K562 (cell line): Measurements from ENCODE around the gene TRAP1. TPM values are rescaled to one million over a fixed set of nuclear protein-coding genes. Genes with fewer than 3 reads are reported as not detected.

Experiments
- ATAC-seq: fragments of 200-7000 bp; cut with Tn5 transposase; 3 replicates; pipeline ENCODE4 v1.9.1; 2020; ENCODE audit warnings: moderate library complexity
- BruUV-seq: library from RNA; stranded (reverse); fragments of 400-500 nt; replicated peaks from 2 replicates; lab custom pipeline; 2021; lab: Mats Ljungman, UMichigan
- CTCF ChIA-PET: fragments of 300-600 bp; formaldehyde crosslinking; extraction: SDS; loops from one replicate; lab custom pipeline; 2021; ENCODE audit warnings: low intra/inter-chr PET ratio; lab: Yijun Ruan, JAX
- POLR2A ChIA-PET: fragments of 300-600, 350-650 bp; sonication (Branson Sonifier 250); formaldehyde crosslinking; extraction: SDS; loops from one replicate; lab custom pipeline; 2021; ENCODE audit warnings: antibody characterized with exemption, inconsistent platforms; lab: Yijun Ruan, JAX
- DNase-seq, 4 experiments: peaks; one replicate each; pipeline versions ENCODE4 v3.0.0 to v3.0.0-alpha.2; 2011 to 2018; ENCODE audit warnings: low spot score in 3 of 4, mixed read lengths in 3 of 4; ENCODE audit errors: extremely low read depth in 1 of 4
- FAIRE-seq: peaks from 2 replicates; lab custom pipeline; 2011; peaks lifted over from hg19 to GRCh38; lab: Jason Lieb, UNC
- H2AFZ ChIP-seq: 2 replicates; pipeline ENCODE4 v1.6.0; 2011; ENCODE audit warnings: low read depth, low read length, control low read depth, inconsistent platforms
- H3K27ac ChIP-seq: fragments of 200-600 bp; 3 replicates; pipeline ENCODE4 v1.8.0; 2011; ENCODE audit warnings: low read depth, mild to moderate bottlenecking, control low read depth, inconsistent platforms, low read length, moderate library complexity, mixed read lengths; ENCODE audit errors: extremely low read depth
- H3K27me3 ChIP-seq, 2 experiments: fragments of 300-600 bp in 1 of 2; 2 replicates in 1 of 2; 3 replicates in 1 of 2; pipeline versions ENCODE4 v1.6.0 to v1.8.0; 2011; ENCODE audit warnings: inconsistent platforms in 2 of 2, low read length in 2 of 2, mild to moderate bottlenecking in 1 of 2, mixed read lengths in 1 of 2, moderate library complexity in 1 of 2; ENCODE audit not compliant: control insufficient read depth in 2 of 2, insufficient read depth in 2 of 2
- H3K36me3 ChIP-seq: fragments of 300-600 bp; 3 replicates; pipeline ENCODE4 v1.8.0; 2011; ENCODE audit warnings: mild to moderate bottlenecking, low read length, inconsistent platforms; ENCODE audit not compliant: control insufficient read depth, insufficient read depth
- H3K4me1 ChIP-seq, 2 experiments: fragments of 200-600 bp in 1 of 2; replicated peaks in 1 of 2; 2 replicates in 1 of 2; 3 replicates in 1 of 2; pipeline versions ENCODE4 v1.5.1 to v1.8.0; 2011; ENCODE audit warnings: inconsistent platforms in 2 of 2, low read length in 2 of 2, mild to moderate bottlenecking in 1 of 2, mixed read lengths in 1 of 2, moderate library complexity in 1 of 2; ENCODE audit not compliant: control insufficient read depth in 2 of 2, insufficient read depth in 2 of 2
- H3K4me2 ChIP-seq: 2 replicates; pipeline ENCODE4 v1.6.1; 2011; ENCODE audit warnings: low read length, control low read depth, inconsistent platforms, mixed read lengths; ENCODE audit not compliant: insufficient read depth
- H3K4me3 ChIP-seq: fragments of 200-600 bp; sonication (generic), shearing (Covaris generic); 2 replicates; pipeline ENCODE4 v1.5.1; 2016; ENCODE audit warnings: control low read depth, inconsistent platforms
- H3K79me2 ChIP-seq: fragments of 200-600 bp; 3 replicates; pipeline ENCODE4 v1.8.0; 2011; ENCODE audit warnings: low read length, inconsistent platforms; ENCODE audit not compliant: control insufficient read depth, insufficient read depth
- H3K9ac ChIP-seq, 2 experiments: 2 replicates each; pipeline versions ENCODE4 v1.6.0 to v1.6.1; 2011; ENCODE audit warnings: low read depth in 2 of 2, low read length in 2 of 2, control low read depth in 1 of 2, inconsistent platforms in 1 of 2, mild to moderate bottlenecking in 1 of 2, mixed read lengths in 1 of 2; ENCODE audit not compliant: insufficient read depth in 1 of 2
- H3K9me1 ChIP-seq: one replicate; pipeline ENCODE4 v1.6.0; 2011; ENCODE audit warnings: inconsistent platforms, mild to moderate bottlenecking, low read length, moderate library complexity; ENCODE audit not compliant: control insufficient read depth, insufficient read depth
- H3K9me3 ChIP-seq: replicated peaks from 2 replicates; pipeline ENCODE4 v1.5.1; 2011; ENCODE audit warnings: low read depth, low read length, inconsistent platforms; ENCODE audit not compliant: control insufficient read depth, insufficient read depth
- H4K20me1 ChIP-seq: replicated peaks from 2 replicates; pipeline ENCODE4 v1.6.1; 2011; ENCODE audit warnings: low read length, inconsistent platforms, mixed read lengths; ENCODE audit not compliant: control insufficient read depth, insufficient read depth
- BRCA1 ChIP-seq, 2 experiments: fragments of 450-650 bp in 1 of 2; sonication (generic) in 1 of 2; formaldehyde crosslinking in 1 of 2; IDR thresholded peaks; 2 replicates each; pipeline versions ENCODE4 v1.5.0 to v1.6.1; 2017 to 2020; ENCODE audit warnings: mild to moderate bottlenecking in 1 of 2, missing genetic modification reagents in 1 of 2
- BRF2 ChIP-seq: IDR thresholded peaks from 3 replicates; pipeline ENCODE4 v1.6.1; 2011; ENCODE audit warnings: borderline replicate concordance, mild to moderate bottlenecking; ENCODE audit not compliant: insufficient read length, insufficient read depth
- CHCHD3 ChIP-seq: fragments of 250-450 bp; sonication (Bioruptor Pico); IDR thresholded peaks from 2 replicates; pipeline ENCODE4 v2.1.2; 2022; ENCODE audit warnings: mild to moderate bottlenecking
- CXXC5 ChIP-seq: fragments of 250-450 bp; sonication (Bioruptor Pico); IDR thresholded peaks from 2 replicates; pipeline ENCODE4 v1.8.0; 2022; ENCODE audit warnings: inconsistent platforms, mild to moderate bottlenecking, moderate library complexity
- ERF ChIP-seq: fragments of 450-650 bp; formaldehyde crosslinking; IDR thresholded peaks from 2 replicates; pipeline ENCODE4 v1.4.0; 2020; ENCODE audit warnings: mild to moderate bottlenecking, mixed read lengths
- HDAC6 ChIP-seq: IDR thresholded peaks from 2 replicates; pipeline ENCODE4 v1.6.1; 2012; ENCODE audit warnings: low read depth, mild to moderate bottlenecking, control low read depth, inconsistent platforms, low read length, moderate library complexity
- HNRNPK ChIP-seq: fragments of 200-400 bp; formaldehyde crosslinking; IDR thresholded peaks from one replicate; pipeline ENCODE4 v1.6.1; 2018; ENCODE audit warnings: mild to moderate bottlenecking, low read depth, low read length; ENCODE audit not compliant: poor library complexity, severe bottlenecking
- KLF6 ChIP-seq: fragments of 250-450 bp; sonication (Bioruptor Pico); IDR thresholded peaks from 2 replicates; pipeline ENCODE4 v1.4.0; 2020; ENCODE audit warnings: mild to moderate bottlenecking, moderate library complexity, borderline replicate concordance
- LARP7 ChIP-seq: fragments of 450-650 bp; IDR thresholded peaks from 2 replicates; pipeline ENCODE4 v1.6.1; 2016
- PKNOX1 ChIP-seq: fragments of 450-650 bp; IDR thresholded peaks from 2 replicates; pipeline ENCODE4 v1.6.1; 2016
- RBBP5 ChIP-seq: fragments of 200-600 bp; sonication (generic); IDR thresholded peaks from 2 replicates; pipeline ENCODE4 v1.6.1; 2012; ENCODE audit warnings: borderline replicate concordance, mild to moderate bottlenecking, low read length, control low read depth, inconsistent platforms; ENCODE audit not compliant: insufficient read depth, poor library complexity, severe bottlenecking
- SAFB ChIP-seq: fragments of 200-400 bp; formaldehyde crosslinking; IDR thresholded peaks from 2 replicates; pipeline ENCODE4 v1.6.1; 2017; ENCODE audit warnings: low read depth, low read length, borderline replicate concordance
- SRSF3 ChIP-seq: fragments of 200-400 bp; formaldehyde crosslinking; IDR thresholded peaks from 2 replicates; pipeline ENCODE4 v1.6.1; 2016; ENCODE audit warnings: mild to moderate bottlenecking, low read length, moderate library complexity; ENCODE audit not compliant: insufficient read depth
- USF2 ChIP-seq: sonication (generic); formaldehyde crosslinking; IDR thresholded peaks from 2 replicates; pipeline ENCODE4 v1.5.0; 2020; ENCODE audit warnings: missing genetic modification reagents
- ZKSCAN8 ChIP-seq: fragments of 200-800 bp; sonication (Bioruptor generic); IDR thresholded peaks from 2 replicates; pipeline ENCODE4 v1.6.1; 2016; ENCODE audit warnings: missing genetic modification characterization, missing compliant biosample characterization
- ZNF280A ChIP-seq: fragments of 450-650 bp; IDR thresholded peaks from 2 replicates; pipeline ENCODE4 v1.6.1; 2018; ENCODE audit warnings: mild to moderate bottlenecking, low read depth; ENCODE audit not compliant: partially characterized antibody
- ZNF79 ChIP-seq: fragments of 250-450 bp; sonication (Bioruptor Pico); IDR thresholded peaks from 2 replicates; pipeline ENCODE4 v1.4.0; 2020; ENCODE audit warnings: low read depth, mild to moderate bottlenecking, moderate library complexity
- WGBS: fragments of 100-300 bp; shearing (Covaris generic); methylation state at CpG from one replicate; pipeline ENCODE4 v1.1.6; 2016; ENCODE audit warnings: low coverage, mixed read lengths; ENCODE audit not compliant: insufficient coverage; ENCODE audit errors: missing lambda C conversion rate; 5-methylcytosine and 5-hydroxymethylcytosine counted together
- in situ Hi-C: fragments of 300-500 bp; cut with MboI; formaldehyde crosslinking; loops from 4 replicates; pipeline ENCODE4 v1.15.0; 2018; ENCODE audit warnings: inconsistent platforms, mixed read lengths
- intact Hi-C: fragments of 100-400 bp; cut with micrococcal nuclease; formaldehyde crosslinking; loops from 2 replicates; pipeline ENCODE4 v1.14.2; 2022
- polyA plus RNA-seq, 8 experiments: library from polyadenylated mRNA; depleted of rRNA in 4 of 8; stranded (reverse) in 5 of 8; unstranded in 3 of 8; fragments of >200 nt; fragmentation: Nextera tagmentation in 2 of 8; fragmentation: Illumina TruSeq in 1 of 8; extraction: Ambion mirVana in 2 of 8; extraction: Trizol in 1 of 8; gene quantifications; 2 replicates each; pipeline versions ENCODE4 v1.2.1 to v1.2.3, GENCODE V29; 2011 to 2014; ENCODE audit warnings: inconsistent platforms in 1 of 8, missing spikeins in 1 of 8
- total RNA-seq, 7 experiments: library from RNA; depleted of rRNA in 6 of 7; stranded (reverse); fragments of >200 nt in 6 of 7; fragmentation: Illumina TruSeq in 2 of 7; extraction: Trizol in 2 of 7; gene quantifications; 2 replicates each; pipeline versions ENCODE4 v1.2.1 to v1.2.3, GENCODE V29; 2011 to 2021; ENCODE audit warnings: low replicate concordance in 1 of 7

Gene TRAP1
- total and polyA plus RNA-seq, 9 of the 15 experiments (the other 6 are each of a cell fraction or from before 2014, with no cell fraction given) = 19.1 to 436 (median 301) TPM

- no peaks in the 10 kb centered on the region for H3K79me2 ChIP-seq
- no TSS peak for BruUV-seq
- H3K27me3 ChIP-seq = no peaks in the 10 kb centered on the region
- POLR2A ChIA-PET = interaction anchor here (1.8 kb wide), 1 partner anchor 18 kb away, joined by 4 read pairs; no protein-coding TSS in a partner anchor
- ATAC-seq (no peak), DNase-seq (no peak), FAIRE-seq (no peak)
- H4K20me1 ChIP-seq = no peaks in the 10 kb centered on the region
- H3K27ac ChIP-seq = no peak overlapping the region
- no peaks in the 10 kb centered on the region for H3K4me1 ChIP-seq
- 91% methylated on average over 3 of the region's 3 CpGs for WGBS
- H3K36me3 ChIP-seq = peaks cover 49% of the 10 kb centered on the region
- H3K4me2 ChIP-seq = no peak overlapping the region
- no peak overlapping the region for H3K4me3 ChIP-seq
- H3K9ac ChIP-seq = no peak overlapping the region; a peak in 1 of 4 replicates
- intact Hi-C loops = no loop called here
- H3K9me3 ChIP-seq = no peaks in the 10 kb centered on the region
- in situ Hi-C loops = no loop called here
- no peaks in the 10 kb centered on the region for H3K9me1 ChIP-seq
- CTCF ChIA-PET = no interaction called here
- TF ChIP-seq HNRNPK = no peak
- TF ChIP-seq USF2 = no peak
- TF ChIP-seq ZNF280A = no peak
- no peak for TF ChIP-seq SRSF3
- no peak for TF ChIP-seq PKNOX1
- no peak for TF ChIP-seq CXXC5 (CRISPR knock-in tag)
- TF ChIP-seq BRF2 = no peak
- TF ChIP-seq ERF (CRISPR knock-in tag) = no peak
- TF ChIP-seq HDAC6 = no peak
- TF ChIP-seq RBBP5 = no peak
- TF ChIP-seq KLF6 (CRISPR knock-in tag) = no peak
- TF ChIP-seq LARP7 = no peak
- no peak for TF ChIP-seq CHCHD3 (CRISPR knock-in tag)
- no peak for TF ChIP-seq BRCA1 (IDR thresholded peaks at IDR 0.05)
- no peak for TF ChIP-seq BRCA1 (CRISPR knock-in tag; IDR thresholded peaks at IDR 0.05)
- no peak for TF ChIP-seq SAFB
- TF ChIP-seq ZKSCAN8 (CRISPR knock-in tag) = no peak
- no peak for TF ChIP-seq ZNF79 (CRISPR knock-in tag)
- H2AFZ ChIP-seq = no peak overlapping the region
Measured at GRCh38 chr16:3764409-3764808, 47.1 kb upstream of the TRAP1 start.
